HG03520 (cell line): ENCODE measurements around the gene BOD1L2.

ENCODE experiments used
- ATAC-seq: cut with Tn5 transposase; IDR thresholded peaks from one replicate; pipeline ENCODE4 v1.9.1; 2021; ENCODE audit warnings: mild to moderate bottlenecking, moderate library complexity; ENCODE audit not compliant: unreplicated experiment

Gene BOD1L2

GRCh38 chr18:57146956-57147636 is at the start of gene BOD1L2:
Gene BOD1L2, plus strand, starts transcription at chr18:57147087. Its CDS starts 226 bp downstream, at chr18:57147313.
- ATAC-seq: no peak

GRCh38 chr18:57107140-57107832 is 39.6 kb upstream of the BOD1L2 start:
- no peak for ATAC-seq

- no peak for ATAC-seq
These were observed 36.6 kb upstream of the BOD1L2 start for GRCh38 chr18:57110290-57110689.

GRCh38 chr18:57113799-57114420 is 33.0 kb upstream of the BOD1L2 start:
- ATAC-seq: no peak

GRCh38 chr18:57116598-57117132 is 30.2 kb upstream of the BOD1L2 start:
- no peak for ATAC-seq

GRCh38 chr18:57121542-57122112 is 25.3 kb upstream of the BOD1L2 start:
- no peak for ATAC-seq

- no peak for ATAC-seq
These were observed 23.9 kb upstream of the BOD1L2 start for GRCh38 chr18:57122936-57123510.

- no peak for ATAC-seq
These were observed 21.3 kb upstream of the BOD1L2 start for GRCh38 chr18:57125627-57126026.

GRCh38 chr18:57128220-57128932 is 18.5 kb upstream of the BOD1L2 start:
- no peak for ATAC-seq

GRCh38 chr18:57131101-57131500 is 15.8 kb upstream of the BOD1L2 start:
- no peak for ATAC-seq

- no peak for ATAC-seq
These were observed 15.1 kb upstream of the BOD1L2 start for GRCh38 chr18:57131782-57132181.

- ATAC-seq: no peak
These were observed 12.2 kb upstream of the BOD1L2 start for GRCh38 chr18:57134618-57135135.

GRCh38 chr18:57135699-57136098 is 11.2 kb upstream of the BOD1L2 start:
- no peak for ATAC-seq

GRCh38 chr18:57137847-57138246 is 9.0 kb upstream of the BOD1L2 start:
- no peak for ATAC-seq

- no peak for ATAC-seq
These were observed 5.4 kb upstream of the BOD1L2 start for GRCh38 chr18:57141208-57142129.

- no peak for ATAC-seq
These were observed 4.6 kb upstream of the BOD1L2 start for GRCh38 chr18:57142324-57142723.

- no peak for ATAC-seq
These were observed 3.6 kb upstream of the BOD1L2 start for GRCh38 chr18:57143265-57143664.

GRCh38 chr18:57148263-57148662 is 1.4 kb downstream of the BOD1L2 start:
- ATAC-seq: peak; percentile 45

GRCh38 chr18:57149051-57149450 is 2.2 kb downstream of the BOD1L2 start:
- ATAC-seq: no peak
